ENCODE results near the gene SKAP2.

Gene SKAP2

DNA sequence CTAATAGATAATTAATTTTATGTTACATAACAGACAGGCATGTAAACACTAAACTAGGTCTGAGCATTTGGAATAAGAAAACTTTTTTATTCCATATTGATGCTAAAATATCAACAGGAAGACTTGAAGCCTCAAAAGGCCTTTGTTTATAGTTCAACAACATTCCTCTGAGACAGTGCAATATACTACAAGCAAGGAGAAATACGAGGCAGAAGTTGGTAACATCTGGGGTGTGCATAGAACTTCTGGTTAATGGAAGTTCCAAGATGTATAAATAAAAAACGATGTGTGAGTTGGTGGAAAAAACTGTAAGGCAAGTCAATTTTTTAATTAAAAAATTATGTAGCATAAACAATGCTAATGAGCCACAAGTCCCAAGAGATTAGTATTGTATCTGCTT lies 139.6 kb downstream of the SKAP2 start:
- Histone ChIP-seq H3K9ac (ENCODE audit: insufficient read length, low read depth) (no peak overlapping the region), H3K36me3 (ENCODE audit: insufficient read depth, insufficient read length, low read length) (no peaks in the 10 kb centered on the region), H3K4me1 (ENCODE audit: insufficient read depth, insufficient read length) (no peaks in the 10 kb centered on the region), H3K9me3 (ENCODE audit: insufficient read depth, low read length) (no peaks in the 10 kb centered on the region), H3K27me3 (ENCODE audit: insufficient read depth, insufficient read length) (no peaks in the 10 kb centered on the region), H3K4me3 (ENCODE audit: insufficient read length, low read depth) (no peak overlapping the region)
- TF ChIP-seq ZNF274 (IDR thresholded peaks at IDR 0.05; ENCODE audit: low read depth, low read length) (no peak), YY1 (IDR thresholded peaks at IDR 0.05; ENCODE audit: insufficient read depth, insufficient read length) (no peak), SUZ12 (IDR thresholded peaks at IDR 0.05; ENCODE audit: extremely low read depth, insufficient read depth, insufficient read length) (no peak)
- no peak for DNase-seq (ENCODE audit: low read depth, low spot score)

DNA sequence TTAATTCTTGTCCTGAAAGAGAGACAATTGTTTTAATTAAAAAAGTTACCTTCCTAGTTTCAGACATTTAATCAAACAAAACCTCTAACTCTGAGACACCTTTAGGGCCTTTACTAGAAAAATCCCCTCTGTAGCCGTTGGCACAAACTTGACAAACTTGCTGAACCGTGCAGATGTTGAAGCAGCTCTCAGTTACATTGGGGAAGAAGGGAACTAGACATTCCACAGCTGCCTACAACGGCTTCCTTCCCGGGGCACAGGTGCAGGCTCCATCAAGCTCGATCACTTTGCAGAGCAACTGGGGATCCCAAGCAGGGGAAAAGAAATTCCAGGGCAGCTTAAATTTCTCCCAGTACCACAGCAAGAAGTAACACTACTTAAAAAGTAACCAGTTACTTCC lies 141.3 kb downstream of the SKAP2 start:
- Histone ChIP-seq H3K4me3 (ENCODE audit: insufficient read length, low read depth) (no peak overlapping the region), H3K27me3 (ENCODE audit: insufficient read depth, insufficient read length) (no peaks in the 10 kb centered on the region), H3K9me3 (ENCODE audit: insufficient read depth, low read length) (no peaks in the 10 kb centered on the region), H3K36me3 (ENCODE audit: insufficient read depth, insufficient read length, low read length) (no peaks in the 10 kb centered on the region), H3K4me1 (ENCODE audit: insufficient read depth, insufficient read length) (no peaks in the 10 kb centered on the region), H3K9ac (ENCODE audit: insufficient read length, low read depth) (no peak overlapping the region)
- no peak for DNase-seq (ENCODE audit: low read depth, low spot score)
- no peak for TF ChIP-seq SUZ12 (IDR thresholded peaks at IDR 0.05; ENCODE audit: extremely low read depth, insufficient read depth, insufficient read length)
- no peak for TF ChIP-seq ZNF274 (IDR thresholded peaks at IDR 0.05; ENCODE audit: low read depth, low read length)
- TF ChIP-seq YY1 (IDR thresholded peaks at IDR 0.05; ENCODE audit: insufficient read depth, insufficient read length): no peak

DNA sequence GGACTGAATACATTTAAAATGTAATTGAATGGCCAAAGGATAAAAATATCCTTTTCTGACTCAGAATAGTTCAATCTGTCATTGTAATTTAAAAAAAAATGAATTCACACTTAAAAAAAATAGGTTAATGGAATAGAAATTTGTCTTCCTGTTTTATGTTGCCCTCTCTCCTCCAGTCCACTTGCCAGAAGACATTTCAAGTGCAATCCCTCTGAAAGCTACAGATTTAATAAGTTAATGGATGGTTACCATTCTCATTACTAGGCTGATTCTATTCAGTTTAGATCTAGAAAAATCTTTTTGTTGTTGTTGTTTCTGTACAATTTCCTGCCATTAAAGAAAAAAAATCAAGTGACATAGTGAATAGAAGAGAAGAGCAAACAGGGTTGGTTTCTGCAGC lies 142.9 kb downstream of the SKAP2 start:
- no peak for TF ChIP-seq ZNF274 (IDR thresholded peaks at IDR 0.05; ENCODE audit: low read depth, low read length)
- TF ChIP-seq SUZ12 (IDR thresholded peaks at IDR 0.05; ENCODE audit: extremely low read depth, insufficient read depth, insufficient read length): no peak
- TF ChIP-seq YY1 (IDR thresholded peaks at IDR 0.05; ENCODE audit: insufficient read depth, insufficient read length): no peak

DNA sequence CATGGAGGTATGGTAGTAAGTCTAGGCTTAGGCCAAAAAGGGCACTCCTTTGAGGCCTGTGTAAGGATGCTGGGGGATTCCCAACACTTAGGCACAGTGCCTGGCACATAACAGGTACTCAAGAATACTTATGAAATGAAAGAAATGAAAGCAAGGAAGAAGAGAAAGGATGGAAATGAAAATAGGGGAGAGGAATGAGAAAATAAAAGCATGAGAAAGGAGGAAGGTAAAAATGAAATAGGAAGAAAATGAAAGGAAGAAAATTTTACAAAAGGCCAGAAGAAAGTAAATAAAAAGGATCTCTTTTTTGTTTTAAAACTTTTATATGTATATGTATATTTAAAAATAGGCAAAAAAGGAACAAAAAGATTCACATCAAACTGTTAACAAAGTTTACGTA lies 146.3 kb downstream of the SKAP2 start:
- Histone ChIP-seq H3K9ac (ENCODE audit: insufficient read length, low read depth) (no peak overlapping the region), H3K9me3 (ENCODE audit: insufficient read depth, low read length) (no peaks in the 10 kb centered on the region), H3K4me3 (ENCODE audit: insufficient read length, low read depth) (no peak overlapping the region), H3K27me3 (ENCODE audit: insufficient read depth, insufficient read length) (no peaks in the 10 kb centered on the region), H3K4me1 (ENCODE audit: insufficient read depth, insufficient read length) (no peaks in the 10 kb centered on the region), H3K36me3 (ENCODE audit: insufficient read depth, insufficient read length, low read length) (no peaks in the 10 kb centered on the region)
- TF ChIP-seq ZNF274 (IDR thresholded peaks at IDR 0.05; ENCODE audit: low read depth, low read length): no peak
- DNase-seq (ENCODE audit: low read depth, low spot score): no peak

More for the DNA sequence above, 142.9 kb downstream of the SKAP2 start:
- no peaks in the 10 kb centered on the region for H3K27me3 ChIP-seq (ENCODE audit: insufficient read depth, insufficient read length)
- H3K4me3 ChIP-seq (ENCODE audit: insufficient read length, low read depth): no peak overlapping the region
- no peaks in the 10 kb centered on the region for H3K9me3 ChIP-seq (ENCODE audit: insufficient read depth, low read length)
- H3K4me1 ChIP-seq (ENCODE audit: insufficient read depth, insufficient read length): no peaks in the 10 kb centered on the region
- DNase-seq (ENCODE audit: low read depth, low spot score): no peak
- no peak overlapping the region for H3K9ac ChIP-seq (ENCODE audit: insufficient read length, low read depth)
- H3K36me3 ChIP-seq (ENCODE audit: insufficient read depth, insufficient read length, low read length): no peaks in the 10 kb centered on the region

DNA sequence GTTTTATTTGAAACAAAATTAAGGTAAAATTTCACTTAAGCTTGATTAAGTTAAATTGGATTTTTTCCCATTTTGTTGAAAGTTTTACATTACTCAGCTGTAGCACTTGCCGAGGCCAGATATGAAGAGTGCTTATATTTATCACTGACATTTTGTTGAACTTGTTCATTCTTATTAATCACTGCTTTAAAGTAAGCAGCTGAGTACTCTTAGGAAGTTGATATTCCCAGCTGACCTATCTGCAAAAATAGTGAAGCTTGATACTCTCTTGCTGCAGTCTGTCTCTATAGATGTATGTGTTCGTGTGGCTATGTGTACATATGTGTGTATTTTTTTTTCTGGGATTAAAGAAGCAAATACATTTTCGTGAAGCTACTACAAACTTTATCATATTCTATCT lies 150.0 kb downstream of the SKAP2 start:
- DNase-seq (ENCODE audit: low read depth, low spot score): no peak
- Histone ChIP-seq H3K4me1 (ENCODE audit: insufficient read depth, insufficient read length) (no peaks in the 10 kb centered on the region), H3K4me3 (ENCODE audit: insufficient read length, low read depth) (no peak overlapping the region), H3K9ac (ENCODE audit: insufficient read length, low read depth) (no peak overlapping the region), H3K36me3 (ENCODE audit: insufficient read depth, insufficient read length, low read length) (no peaks in the 10 kb centered on the region), H3K9me3 (ENCODE audit: insufficient read depth, low read length) (no peaks in the 10 kb centered on the region), H3K27me3 (ENCODE audit: insufficient read depth, insufficient read length) (no peaks in the 10 kb centered on the region)
- TF ChIP-seq YY1 (IDR thresholded peaks at IDR 0.05; ENCODE audit: insufficient read depth, insufficient read length) (no peak), SUZ12 (IDR thresholded peaks at IDR 0.05; ENCODE audit: extremely low read depth, insufficient read depth, insufficient read length) (no peak), ZNF274 (IDR thresholded peaks at IDR 0.05; ENCODE audit: low read depth, low read length) (no peak)

DNA sequence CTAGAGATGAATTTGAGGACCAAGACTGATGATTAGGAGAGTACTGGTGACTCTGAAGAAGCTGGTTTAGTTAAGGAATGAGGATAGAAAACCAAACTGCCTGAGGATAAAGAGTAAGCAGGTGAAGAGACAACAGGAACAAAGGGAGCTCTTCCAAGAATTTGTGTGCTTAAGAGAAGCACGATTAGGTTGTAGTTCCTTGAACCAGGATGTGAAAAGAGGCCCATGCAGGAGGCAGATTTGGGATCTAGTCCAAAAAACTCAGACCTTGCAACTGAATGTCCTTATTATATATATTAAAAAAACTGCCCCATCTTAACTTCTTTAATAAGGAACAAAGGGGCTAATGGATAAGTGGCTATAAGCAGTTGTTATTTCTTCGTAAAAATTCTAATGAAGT lies 150.4 kb downstream of the SKAP2 start:
- TF ChIP-seq ZNF274 (IDR thresholded peaks at IDR 0.05; ENCODE audit: low read depth, low read length) (no peak), YY1 (IDR thresholded peaks at IDR 0.05; ENCODE audit: insufficient read depth, insufficient read length) (no peak), SUZ12 (IDR thresholded peaks at IDR 0.05; ENCODE audit: extremely low read depth, insufficient read depth, insufficient read length) (no peak)
- Histone ChIP-seq H3K9ac (ENCODE audit: insufficient read length, low read depth) (no peak overlapping the region), H3K27me3 (ENCODE audit: insufficient read depth, insufficient read length) (no peaks in the 10 kb centered on the region), H3K9me3 (ENCODE audit: insufficient read depth, low read length) (no peaks in the 10 kb centered on the region), H3K4me1 (ENCODE audit: insufficient read depth, insufficient read length) (no peaks in the 10 kb centered on the region), H3K36me3 (ENCODE audit: insufficient read depth, insufficient read length, low read length) (no peaks in the 10 kb centered on the region), H3K4me3 (ENCODE audit: insufficient read length, low read depth) (no peak overlapping the region)
- DNase-seq (ENCODE audit: low read depth, low spot score): no peak

DNA sequence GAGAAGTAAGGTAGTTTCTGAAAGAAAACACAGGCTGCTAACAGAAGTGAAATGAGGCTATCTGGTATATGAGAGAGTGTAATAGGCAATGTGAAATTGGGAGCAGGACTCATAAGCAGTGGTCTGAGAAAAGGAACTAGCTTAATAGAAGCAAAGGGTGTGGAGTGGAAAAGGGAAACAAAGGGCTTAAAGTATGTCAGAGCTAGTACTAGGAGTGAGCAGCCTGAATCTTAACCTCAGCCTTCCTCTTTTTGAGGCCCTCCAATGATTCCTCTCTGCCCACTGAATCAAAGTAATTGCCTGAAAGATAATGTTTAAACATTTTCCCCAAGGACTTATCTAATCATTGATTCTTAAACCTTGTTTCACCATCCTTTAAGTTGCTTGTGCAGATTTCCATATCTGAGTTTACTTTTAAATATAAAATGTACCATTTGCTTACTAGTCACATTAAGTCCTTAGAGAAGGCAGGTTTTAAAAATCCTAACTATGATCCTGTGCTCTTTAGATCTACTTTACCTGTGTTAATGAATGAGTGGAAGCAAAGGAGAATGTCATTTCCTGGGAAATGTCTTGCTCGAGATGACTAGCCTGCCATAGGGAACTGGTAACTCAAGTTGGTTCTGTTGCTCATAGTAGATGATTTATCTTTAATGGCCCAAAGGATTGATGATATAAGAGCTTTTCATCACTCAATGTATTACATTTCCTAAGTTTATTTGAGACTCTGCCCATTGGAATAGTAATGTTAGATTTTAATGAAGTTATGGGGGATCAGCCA lies 155.0 kb downstream of the SKAP2 start:
- H3K4me1 ChIP-seq (ENCODE audit: insufficient read depth, insufficient read length): no peaks in the 10 kb centered on the region
- no peaks in the 10 kb centered on the region for H3K27me3 ChIP-seq (ENCODE audit: insufficient read depth, insufficient read length)
- no peaks in the 10 kb centered on the region for H3K9me3 ChIP-seq (ENCODE audit: insufficient read depth, low read length)
- H3K36me3 ChIP-seq (ENCODE audit: insufficient read depth, insufficient read length, low read length): no peaks in the 10 kb centered on the region
- TF ChIP-seq ZNF274 (IDR thresholded peaks at IDR 0.05; ENCODE audit: low read depth, low read length): no peak
- TF ChIP-seq YY1 (IDR thresholded peaks at IDR 0.05; ENCODE audit: insufficient read depth, insufficient read length): no peak
- TF ChIP-seq SUZ12 (IDR thresholded peaks at IDR 0.05; ENCODE audit: extremely low read depth, insufficient read depth, insufficient read length): no peak
- no peak for DNase-seq (ENCODE audit: low read depth, low spot score)
- no peak overlapping the region for H3K4me3 ChIP-seq (ENCODE audit: insufficient read length, low read depth)
- no peak overlapping the region for H3K9ac ChIP-seq (ENCODE audit: insufficient read length, low read depth)

Measured in NT2/D1 (cell line).